Brain microvascular endothelial cell (primary cell): Measurements from ENCODE around the gene DCAF17.

Experiments
- DNase-seq: peaks from one replicate; pipeline ENCODE4 v3.0.0-alpha.2; 2020
- H3K27ac ChIP-seq: fragments of 250-450 bp; sonication (Bioruptor Pico); 2 replicates; pipeline ENCODE4 v1.5.1; 2020; ENCODE audit warnings: mild to moderate bottlenecking, moderate library complexity
- H3K27me3 ChIP-seq: fragments of 250-450 bp; sonication (Bioruptor Pico); replicated peaks from 2 replicates; pipeline ENCODE4 v1.5.1; 2020; ENCODE audit warnings: mild to moderate bottlenecking
- H3K36me3 ChIP-seq: fragments of 250-450 bp; sonication (Bioruptor Pico); replicated peaks from 2 replicates; pipeline ENCODE4 v1.5.1; 2020; ENCODE audit warnings: mild to moderate bottlenecking
- H3K4me3 ChIP-seq: 2 replicates; pipeline ENCODE4 v1.5.1; 2011; ENCODE audit warnings: low read depth, mild to moderate bottlenecking, control low read depth, low read length, moderate library complexity
- CTCF ChIP-seq: IDR thresholded peaks from 2 replicates; pipeline ENCODE4 v1.5.1; 2011; ENCODE audit warnings: low read depth, mild to moderate bottlenecking, moderate library complexity, low read length, control low read depth, inconsistent platforms; ENCODE audit errors: missing control alignments
- in situ Hi-C: cut with HindIII; loops from 2 replicates; pipeline ENCODE4 v1.10.0; 2017; ENCODE audit warnings: low sequenced_read_pairs, low pct_ligation_motif_present

Gene DCAF17

GRCh38 chr2:171431677-171432167 is 2.3 kb upstream of the DCAF17 start:
- no peak overlapping the region for H3K4me3 ChIP-seq
- H3K27me3 ChIP-seq = no peaks in the 10 kb centered on the region
- DNase-seq = no peak
- in situ Hi-C loops = no loop called here
- H3K27ac ChIP-seq = no peak overlapping the region
- H3K36me3 ChIP-seq = no peaks in the 10 kb centered on the region
- no peak for TF ChIP-seq CTCF

- no peak overlapping the region for H3K4me3 ChIP-seq
- H3K27ac ChIP-seq = no peak overlapping the region
- no peaks in the 10 kb centered on the region for H3K27me3 ChIP-seq
- no peak for DNase-seq
- in situ Hi-C loops = no loop called here
- H3K36me3 ChIP-seq = peaks cover 2% of the 10 kb centered on the region
- TF ChIP-seq CTCF = no peak
Observed at GRCh38 chr2:171432206-171432968, 1.6 kb upstream of the DCAF17 start.

- H3K27me3 ChIP-seq = no peaks in the 10 kb centered on the region
- DNase-seq = peak; percentile 14
- peak overlapping the region; percentile 97 for H3K4me3 ChIP-seq
- in situ Hi-C loops = no loop called here
- no peak for TF ChIP-seq CTCF
- peaks cover 4% of the 10 kb centered on the region for H3K36me3 ChIP-seq
- H3K27ac ChIP-seq = peak overlapping the region; percentile 23
Observed at GRCh38 chr2:171432969-171433762, 860 bp upstream of the DCAF17 start.

- DNase-seq = no peak
- H3K36me3 ChIP-seq = peaks cover 4% of the 10 kb centered on the region
- peak within 1 kb of the TSS; percentile 97 for H3K4me3 ChIP-seq
- peak; percentile 38 for TF ChIP-seq CTCF
- in situ Hi-C loops = no loop called here
- H3K27me3 ChIP-seq = no peaks in the 10 kb centered on the region
- peak within 1 kb of the TSS; percentile 78 for H3K27ac ChIP-seq
Observed at GRCh38 chr2:171433763-171434012, 338 bp upstream of the DCAF17 start, which contains the start of gene METTL8. Gene METTL8 (minus strand): TSS chr2:171433990. CDS start chr2:171392185, 41,805 bp downstream.

- in situ Hi-C loops = no loop called here
Observed at GRCh38 chr2:171436307-171436706, 2.3 kb downstream of the DCAF17 start.

More at GRCh38 chr2:171436307-171436706, 2.3 kb downstream of the DCAF17 start:
- H3K4me3 ChIP-seq = no peak overlapping the region
- DNase-seq = peak; percentile 92
- no peak overlapping the region for H3K27ac ChIP-seq
- peaks cover 4% of the 10 kb centered on the region for H3K36me3 ChIP-seq
- no peaks in the 10 kb centered on the region for H3K27me3 ChIP-seq
- TF ChIP-seq CTCF = no peak
